ENCODE results near the gene GATA5. TPM values are rescaled to one million over a fixed set of nuclear protein-coding genes. Genes with fewer than 3 reads are reported as not detected.
"Not testable (repeated sequence)": the region's sequence is repeated elsewhere in the genome, so short reads cannot be mapped to it uniquely, and the experiment has no call there.

Gene GATA5
- total RNA-seq, 1 donor from 2014 or later, result not detected

GRCh38 chr20:62433658-62434497 is 41.9 kb downstream of the GATA5 start:
- DNase-seq (ENCODE audit: low read depth in 2 of 2), result no peak

GRCh38 chr20:62430866-62431447 is 44.8 kb downstream of the GATA5 start:
- DNase-seq (ENCODE audit: low read depth in 2 of 2), result no peak

GRCh38 chr20:62430311-62430853 is 45.4 kb downstream of the GATA5 start:
- no peak for DNase-seq (ENCODE audit: low read depth in 2 of 2)

GRCh38 chr20:62429455-62430310 is 46.1 kb downstream of the GATA5 start:
- no peak for DNase-seq (ENCODE audit: low read depth in 2 of 2)

GRCh38 chr20:62428396-62429295 is 47.1 kb downstream of the GATA5 start:
- no peak for DNase-seq (ENCODE audit: low read depth in 2 of 2)

GRCh38 chr20:62428002-62428372 is 47.8 kb downstream of the GATA5 start:
- DNase-seq (ENCODE audit: low read depth in 2 of 2), result no peak

GRCh38 chr20:62427172-62428001 is 48.4 kb downstream of the GATA5 start, which contains the start of gene RBBP8NL:
TSS of gene RBBP8NL (minus strand) at chr20:62427539. CDS start at chr20:62419647, 7,892 bp downstream.
- DNase-seq (ENCODE audit: low read depth in 2 of 2), result no peak

- no peak for DNase-seq (ENCODE audit: low read depth in 2 of 2)
Measured at GRCh38 chr20:62426699-62427131, 49.1 kb downstream of the GATA5 start.

- not testable (repeated sequence) for DNase-seq (ENCODE audit: low read depth in 2 of 2)
Measured at GRCh38 chr20:62426059-62426348, 49.8 kb downstream of the GATA5 start.

GRCh38 chr20:62425281-62426058 is 50.3 kb downstream of the GATA5 start:
- no peak for DNase-seq (ENCODE audit: low read depth in 2 of 2)

- DNase-seq (ENCODE audit: low read depth in 2 of 2), result no peak
Measured at GRCh38 chr20:62424249-62425107, 51.3 kb downstream of the GATA5 start.

- no peak for DNase-seq (ENCODE audit: low read depth in 2 of 2)
Measured at GRCh38 chr20:62423326-62423706, 52.5 kb downstream of the GATA5 start.

- DNase-seq (ENCODE audit: low read depth in 2 of 2), result no peak
Measured at GRCh38 chr20:62422636-62423325, 53.0 kb downstream of the GATA5 start.

- DNase-seq (ENCODE audit: low read depth in 2 of 2), result no peak
Measured at GRCh38 chr20:62421716-62421990, 54.1 kb downstream of the GATA5 start.

- no peak for DNase-seq (ENCODE audit: low read depth in 2 of 2)
Measured at GRCh38 chr20:62420846-62421715, 54.7 kb downstream of the GATA5 start.

GRCh38 chr20:62419759-62420158 is 56.0 kb downstream of the GATA5 start:
- DNase-seq (ENCODE audit: low read depth in 2 of 2), result no peak

All from dermis microvascular lymphatic vessel endothelial cell (primary cell).